ENCODE measurements around the gene GAL3ST2. TPM values are rescaled to one million over a fixed set of nuclear protein-coding genes. Genes with fewer than 3 reads are reported as not detected.

The GAL3ST2 gene
- total RNA-seq, 1 donor from 2014 or later = 1.2 TPM

- Mint-ChIP-seq H3K4me3 (peak overlapping the region; percentile 73), H3K9me3 (peaks cover 3% of the 10 kb centered on the region), H3K27ac (peak overlapping the region; percentile 89), H3K36me3 (ENCODE audit: low read depth) (peaks cover 20% of the 10 kb centered on the region), H3K4me1 (peaks cover 33% of the 10 kb centered on the region), H3K27me3 (no peaks in the 10 kb centered on the region)
- intact Hi-C loops (cut with micrococcal nuclease) = no loop called here
- no peak for DNase-seq
These were observed 69.8 kb downstream of the GAL3ST2 start for GRCh38 chr2:241846406-241846805.

GRCh38 chr2:241848761-241849615 lies 72.4 kb downstream of the GAL3ST2 start:
- DNase-seq = no peak
- Mint-ChIP-seq H3K9me3 (peaks cover 3% of the 10 kb centered on the region), H3K27me3 (no peaks in the 10 kb centered on the region), H3K4me1 (peaks cover 24% of the 10 kb centered on the region), H3K36me3 (ENCODE audit: low read depth) (peaks cover 24% of the 10 kb centered on the region), H3K27ac (no peak overlapping the region), H3K4me3 (no peak overlapping the region)
- intact Hi-C loops (cut with micrococcal nuclease) = no loop called here

- intact Hi-C loops (cut with micrococcal nuclease) = no loop called here
- no peak overlapping the region for H3K4me3 Mint-ChIP-seq
- H3K4me1 Mint-ChIP-seq = peaks cover 17% of the 10 kb centered on the region
- H3K9me3 Mint-ChIP-seq = peaks cover 3% of the 10 kb centered on the region
- H3K27me3 Mint-ChIP-seq = no peaks in the 10 kb centered on the region
- no peak for DNase-seq
- no peak overlapping the region for H3K27ac Mint-ChIP-seq
- H3K36me3 Mint-ChIP-seq (ENCODE audit: low read depth) = peaks cover 24% of the 10 kb centered on the region
These were observed 73.3 kb downstream of the GAL3ST2 start for GRCh38 chr2:241849616-241850543.

- H3K36me3 Mint-ChIP-seq (ENCODE audit: low read depth) = peaks cover 19% of the 10 kb centered on the region
- peaks cover 11% of the 10 kb centered on the region for H3K4me1 Mint-ChIP-seq
- no peak for DNase-seq
- H3K9me3 Mint-ChIP-seq = peaks cover 3% of the 10 kb centered on the region
- H3K27ac Mint-ChIP-seq = no peak overlapping the region
- H3K27me3 Mint-ChIP-seq = no peaks in the 10 kb centered on the region
- no peak overlapping the region for H3K4me3 Mint-ChIP-seq
- intact Hi-C loops (cut with micrococcal nuclease) = no loop called here
These were observed 74.1 kb downstream of the GAL3ST2 start for GRCh38 chr2:241850544-241851324.

GRCh38 chr2:241851325-241852115 lies 74.9 kb downstream of the GAL3ST2 start:
- H3K4me1 Mint-ChIP-seq = peaks cover 8% of the 10 kb centered on the region
- intact Hi-C loops (cut with micrococcal nuclease) = no loop called here
- H3K27me3 Mint-ChIP-seq = no peaks in the 10 kb centered on the region
- H3K36me3 Mint-ChIP-seq (ENCODE audit: low read depth) = peaks cover 15% of the 10 kb centered on the region
- H3K27ac Mint-ChIP-seq = no peak overlapping the region
- H3K9me3 Mint-ChIP-seq = no peaks in the 10 kb centered on the region
- H3K4me3 Mint-ChIP-seq = no peak overlapping the region
- no peak for DNase-seq

DNA sequence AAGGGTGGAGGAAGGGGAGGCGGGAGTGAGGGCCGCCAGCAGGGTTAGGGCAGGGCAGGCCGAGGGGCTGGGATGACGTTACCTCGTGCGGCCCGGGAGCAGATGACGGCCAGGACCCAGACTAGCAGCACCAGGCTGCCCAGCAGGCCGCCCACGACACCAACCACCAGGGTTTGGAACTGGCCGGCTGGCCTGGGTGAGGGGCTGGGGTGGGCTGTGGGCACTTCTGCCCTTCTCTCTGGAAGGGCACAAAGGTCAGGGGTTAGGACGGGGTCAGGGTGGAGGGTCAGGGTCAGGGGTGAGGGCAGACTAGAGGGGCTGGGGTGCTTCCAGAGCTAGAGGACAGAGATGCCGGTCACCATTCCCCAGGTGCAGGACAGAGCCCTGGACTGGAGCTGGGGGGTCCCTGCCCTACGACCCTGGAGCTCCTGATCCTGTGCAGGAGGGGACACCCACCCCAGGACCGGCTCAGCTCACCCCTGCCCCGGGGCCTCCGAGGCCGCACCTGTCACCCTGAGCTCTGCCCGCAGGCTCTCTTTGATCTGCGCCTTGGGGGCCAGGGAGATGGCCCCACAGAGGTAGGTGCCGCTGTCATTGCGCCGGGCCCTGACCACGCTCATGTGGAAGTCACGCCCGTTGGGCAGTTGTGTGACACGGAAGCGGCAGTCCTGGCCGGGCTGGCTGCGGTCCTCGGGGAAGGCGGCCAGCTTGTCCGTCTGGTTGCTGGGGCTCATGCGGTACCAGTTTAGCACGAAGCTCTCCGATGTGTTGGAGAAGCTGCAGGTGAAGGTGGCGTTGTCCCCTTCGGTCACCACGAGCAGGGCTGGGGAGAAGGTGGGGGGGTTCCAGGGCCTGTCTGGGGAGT lies 75.7 kb downstream of the GAL3ST2 start:
- no peaks in the 10 kb centered on the region for H3K27me3 Mint-ChIP-seq
- H3K27ac Mint-ChIP-seq = no peak overlapping the region
- intact Hi-C loops (cut with micrococcal nuclease) = no loop called here
- H3K9me3 Mint-ChIP-seq = no peaks in the 10 kb centered on the region
- no peak for DNase-seq
- peaks cover 17% of the 10 kb centered on the region for H3K36me3 Mint-ChIP-seq (ENCODE audit: low read depth)
- H3K4me3 Mint-ChIP-seq = no peak overlapping the region
- H3K4me1 Mint-ChIP-seq = peaks cover 11% of the 10 kb centered on the region

- H3K27ac Mint-ChIP-seq = no peak overlapping the region
- no peaks in the 10 kb centered on the region for H3K27me3 Mint-ChIP-seq
- peaks cover 18% of the 10 kb centered on the region for H3K36me3 Mint-ChIP-seq (ENCODE audit: low read depth)
- DNase-seq = no peak
- intact Hi-C loops (cut with micrococcal nuclease) = no loop called here
- no peaks in the 10 kb centered on the region for H3K9me3 Mint-ChIP-seq
- H3K4me3 Mint-ChIP-seq = no peak overlapping the region
- peaks cover 11% of the 10 kb centered on the region for H3K4me1 Mint-ChIP-seq
These were observed 76.5 kb downstream of the GAL3ST2 start for GRCh38 chr2:241852981-241853631.

Other genes starting within 250 kb of the GAL3ST2 start
- 0.17 and 0.77 TPM in 2 replicates for gene BOK, start 218.1 kb upstream of the GAL3ST2 start, total RNA-seq
- gene THAP4, start 139.7 kb upstream of the GAL3ST2 start, total RNA-seq = 62.0 and 63.9 TPM in 2 replicates
- gene ATG4B, start 139.1 kb upstream of the GAL3ST2 start, total RNA-seq = 109 and 115 TPM in 2 replicates
- 110 and 111 TPM in 2 replicates for gene DTYMK, start 90.0 kb upstream of the GAL3ST2 start, total RNA-seq
- gene ING5, start 74.8 kb upstream of the GAL3ST2 start, total RNA-seq = 51.3 and 55.3 TPM in 2 replicates
- gene D2HGDH, start 42.2 kb upstream of the GAL3ST2 start, total RNA-seq = 34.2 and 40.4 TPM in 2 replicates
- gene NEU4, start 32.4 kb downstream of the GAL3ST2 start, total RNA-seq = 1.0 and 1.2 TPM in 2 replicates
- 79.6 and 83.3 TPM in 2 replicates for gene PDCD1, start 82.1 kb downstream of the GAL3ST2 start, total RNA-seq
- 0.07 TPM in 1 of 2 replicates, not detected in the other for gene RTP5, start 92.9 kb downstream of the GAL3ST2 start, total RNA-seq